B cell (primary cell): Measurements from ENCODE around the gene AEBP1. TPM values are rescaled to one million over a fixed set of nuclear protein-coding genes. Genes with fewer than 3 reads are reported as not detected.

Experiments used
- ATAC-seq: fragments of 200-7000 bp; cut with Tn5 transposase; one replicate; pipeline ENCODE4 v1.10.0; 2021; ENCODE audit warnings: low read depth, mild to moderate bottlenecking, moderate number of reproducible peaks, moderate library complexity
- CTCF ChIA-PET: fragments of 350-600 bp; sonication (Branson Sonifier 250); formaldehyde crosslinking; loops from one replicate; lab custom pipeline; 2021; ENCODE audit warnings: antibody characterized with exemption, inconsistent platforms; lab: Charles Lee
- POLR2A ChIA-PET: fragments of 350-600 bp; sonication (Branson Sonifier 250); formaldehyde crosslinking; loops from one replicate; lab custom pipeline; 2021; ENCODE audit warnings: antibody characterized with exemption; lab: Charles Lee
- DNase-seq: peaks from one replicate; pipeline ENCODE4 v3.0.0; 2013
- H2AFZ ChIP-seq: 2 replicates; pipeline ENCODE4 v1.6.1; 2012; ENCODE audit warnings: mild to moderate bottlenecking, low read depth, low read length; ENCODE audit not compliant: insufficient read depth, poor library complexity, severe bottlenecking
- H3K27ac ChIP-seq, 2 donors: 1 replicate in 1 of 2; 2 replicates in 1 of 2; pipeline ENCODE4 v1.5.1; 2012 to 2013; ENCODE audit warnings: low read length in 2 of 2, mild to moderate bottlenecking in 2 of 2, moderate library complexity in 1 of 2
- H3K27me3 ChIP-seq, 4 experiments: fragments of 200-600 bp in 1 of 4; sonication (generic) in 1 of 4; replicated peaks in 1 of 4; 1 replicate in 2 of 4; 2 replicates in 2 of 4; pipeline versions ENCODE4 v1.6.1 to v1.7.0; 2013 to 2016; ENCODE audit warnings: low read length in 3 of 4, mild to moderate bottlenecking in 2 of 4, mixed read lengths in 1 of 4, moderate library complexity in 1 of 4; ENCODE audit not compliant: insufficient read depth in 4 of 4, control insufficient read depth in 3 of 4; ENCODE audit errors: control extremely low read depth in 1 of 4
- H3K36me3 ChIP-seq, 2 experiments: replicated peaks in 1 of 2; 1 replicate in 1 of 2; 2 replicates in 1 of 2; pipeline versions ENCODE4 v1.6.1 to v1.7.1; 2013; ENCODE audit warnings: low read length in 1 of 2; ENCODE audit not compliant: insufficient read depth in 2 of 2, control insufficient read depth in 1 of 2; ENCODE audit errors: control extremely low read depth in 1 of 2, extremely low read depth in 1 of 2
- H3K4me1 ChIP-seq, 2 donors: fragments of 200-600 bp in 1 of 2; sonication (generic) in 1 of 2; 1 replicate in 1 of 2; 2 replicates in 1 of 2; pipeline versions ENCODE4 v1.5.1 to v1.6.1; 2013 to 2017; ENCODE audit warnings: low read length in 2 of 2; ENCODE audit not compliant: control insufficient read depth in 2 of 2, insufficient read depth in 2 of 2
- H3K4me2 ChIP-seq: replicated peaks from 2 replicates; pipeline ENCODE3; 2012; ENCODE audit warnings: mild to moderate bottlenecking, low read depth, low read length; ENCODE audit not compliant: poor library complexity, severe bottlenecking
- H3K4me3 ChIP-seq, 5 experiments: fragments of 200-600 bp in 1 of 5; sonication (generic) in 1 of 5; 1 replicate in 3 of 5; 2 replicates in 2 of 5; pipeline versions ENCODE4 v1.5.1 to v1.7.0; 2011 to 2016; ENCODE audit warnings: low read length in 4 of 5, mild to moderate bottlenecking in 4 of 5, low read depth in 2 of 5, control low read depth in 1 of 5, moderate library complexity in 1 of 5; ENCODE audit not compliant: insufficient read depth in 1 of 5; ENCODE audit errors: control extremely low read depth in 1 of 5, extremely low read depth in 1 of 5
- H3K79me2 ChIP-seq: fragments of 200-600 bp; sonication (generic); one replicate; pipeline ENCODE4 v1.6.0; 2016; ENCODE audit warnings: low read length; ENCODE audit not compliant: control insufficient read depth, insufficient read depth
- H3K9ac ChIP-seq: fragments of 200-600 bp; sonication (generic); 2 replicates; pipeline ENCODE4 v1.6.1; 2017; ENCODE audit warnings: mild to moderate bottlenecking, low read length, moderate library complexity
- H3K9me3 ChIP-seq, 3 donors: one replicate each; pipeline versions ENCODE4 v1.6.1 to v1.7.1; 2013; ENCODE audit warnings: low read length in 2 of 3; ENCODE audit not compliant: control insufficient read depth in 2 of 3, insufficient read depth in 1 of 3; ENCODE audit errors: control extremely low read depth in 1 of 3
- H4K20me1 ChIP-seq: 2 replicates; pipeline ENCODE4 v1.6.0; 2012; ENCODE audit warnings: mild to moderate bottlenecking, low read length; ENCODE audit not compliant: insufficient read depth, control insufficient read depth, poor library complexity, severe bottlenecking
- H3K27ac Mint-ChIP-seq: one replicate; pipeline ENCODE4 v1.8.0; 2021; ENCODE audit warnings: mixed read lengths
- H3K27me3 Mint-ChIP-seq: one replicate; pipeline ENCODE4 v1.8.0; 2021; ENCODE audit warnings: mixed read lengths
- H3K4me1 Mint-ChIP-seq: one replicate; pipeline ENCODE4 v1.8.0; 2021; ENCODE audit warnings: mixed read lengths
- H3K4me3 Mint-ChIP-seq: one replicate; pipeline ENCODE4 v1.8.0; 2021; ENCODE audit warnings: mixed read lengths
- H3K9me3 Mint-ChIP-seq: one replicate; pipeline ENCODE4 v1.8.0; 2022; ENCODE audit warnings: mixed read lengths; ENCODE audit not compliant: insufficient read depth
- EZH2 ChIP-seq: IDR thresholded peaks from 2 replicates; pipeline ENCODE4 v1.6.1; 2012; ENCODE audit warnings: borderline replicate concordance, low read depth, mild to moderate bottlenecking, moderate library complexity, low read length; ENCODE audit not compliant: insufficient read depth, poor library complexity, severe bottlenecking
- WGBS: methylation state at CpG from one replicate; pipeline ENCODE4 v1.1.5; 2013; ENCODE audit warnings: missing lambda C conversion rate; ENCODE audit not compliant: insufficient coverage; 5-methylcytosine and 5-hydroxymethylcytosine counted together
- intact Hi-C: fragments of 100-400 bp; cut with micrococcal nuclease; formaldehyde crosslinking; loops from one replicate; pipeline ENCODE4 v1.10.0; 2022
- polyA plus RNA-seq: library from polyadenylated mRNA; depleted of rRNA; stranded (reverse); fragments of >200 nt; gene quantifications from 2 replicates; pipeline ENCODE4 v1.2.3, GENCODE V29; 2012
- total RNA-seq, 2 donors: library from RNA; stranded (reverse); fragments of 120-200 nt in 1 of 2; gene quantifications; 1 replicate in 1 of 2; 2 replicates in 1 of 2; pipeline versions ENCODE4 v1.2.3 to v1.2.4, GENCODE V29; 2013 to 2022
- TF ChIP-seq, protein P1 (sequence below): fragments of 200-600 bp; IDR thresholded peaks from one replicate; pipeline ENCODE4 v1.8.0; 2022; ENCODE audit warnings: antibody characterized with exemption, mild to moderate bottlenecking

AEBP1 gene
- total and polyA plus RNA-seq, 2 donors (not counting 1 experiment from before 2014, with no cell fraction given): 20.2 to 36.7 TPM

DNA sequence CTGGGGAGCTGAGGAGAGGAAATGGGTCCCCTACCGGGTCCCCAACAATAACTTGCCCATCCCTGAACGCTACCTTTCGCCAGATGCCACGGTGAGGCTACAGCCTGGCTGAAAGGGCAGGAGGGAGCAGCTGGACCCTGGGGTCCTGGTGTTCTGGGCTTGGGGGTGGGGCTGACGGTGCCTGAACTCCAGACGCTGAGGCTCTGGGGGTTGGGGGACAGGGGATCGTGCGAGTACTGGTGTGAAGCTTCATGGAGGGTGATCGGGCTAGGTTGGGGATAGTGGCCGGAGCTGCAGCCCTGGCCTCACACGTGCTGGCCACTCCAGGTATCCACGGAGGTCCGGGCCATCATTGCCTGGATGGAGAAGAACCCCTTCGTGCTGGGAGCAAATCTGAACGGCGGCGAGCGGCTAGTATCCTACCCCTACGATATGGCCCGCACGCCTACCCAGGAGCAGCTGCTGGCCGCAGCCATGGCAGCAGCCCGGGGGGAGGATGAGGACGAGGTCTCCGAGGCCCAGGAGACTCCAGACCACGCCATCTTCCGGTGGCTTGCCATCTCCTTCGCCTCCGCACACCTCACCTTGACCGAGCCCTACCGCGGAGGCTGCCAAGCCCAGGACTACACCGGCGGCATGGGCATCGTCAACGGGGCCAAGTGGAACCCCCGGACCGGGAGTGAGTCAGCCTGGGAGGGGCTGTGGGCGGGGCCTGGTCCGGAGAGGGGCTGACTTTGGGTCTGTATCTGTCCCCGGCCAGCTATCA, 8.3 kb downstream of the AEBP1 start:
- Histone ChIP-seq H3K4me3 (no peak overlapping the region), H3K27ac (no peak overlapping the region), H4K20me1 (no peaks in the 10 kb centered on the region), H2AFZ (no peak overlapping the region), H3K4me1 (no peaks in the 10 kb centered on the region), H3K4me2 (no peak overlapping the region), H3K79me2 (no peaks in the 10 kb centered on the region), H3K27me3 (no peaks in the 10 kb centered on the region), H3K36me3 (peaks cover 0 to 43% of the 10 kb centered on the region in 2 experiments), H3K9me3 (no peaks in the 10 kb centered on the region), H3K9ac (no peak overlapping the region)
- Mint-ChIP-seq H3K27ac (no peak overlapping the region), H3K4me1 (no peaks in the 10 kb centered on the region), H3K4me3 (no peak overlapping the region), H3K9me3 (no peaks in the 10 kb centered on the region), H3K27me3 (no peaks in the 10 kb centered on the region)
- no peak for DNase-seq
- intact Hi-C loops: no loop called here
- TF ChIP-seq, protein P1, sequence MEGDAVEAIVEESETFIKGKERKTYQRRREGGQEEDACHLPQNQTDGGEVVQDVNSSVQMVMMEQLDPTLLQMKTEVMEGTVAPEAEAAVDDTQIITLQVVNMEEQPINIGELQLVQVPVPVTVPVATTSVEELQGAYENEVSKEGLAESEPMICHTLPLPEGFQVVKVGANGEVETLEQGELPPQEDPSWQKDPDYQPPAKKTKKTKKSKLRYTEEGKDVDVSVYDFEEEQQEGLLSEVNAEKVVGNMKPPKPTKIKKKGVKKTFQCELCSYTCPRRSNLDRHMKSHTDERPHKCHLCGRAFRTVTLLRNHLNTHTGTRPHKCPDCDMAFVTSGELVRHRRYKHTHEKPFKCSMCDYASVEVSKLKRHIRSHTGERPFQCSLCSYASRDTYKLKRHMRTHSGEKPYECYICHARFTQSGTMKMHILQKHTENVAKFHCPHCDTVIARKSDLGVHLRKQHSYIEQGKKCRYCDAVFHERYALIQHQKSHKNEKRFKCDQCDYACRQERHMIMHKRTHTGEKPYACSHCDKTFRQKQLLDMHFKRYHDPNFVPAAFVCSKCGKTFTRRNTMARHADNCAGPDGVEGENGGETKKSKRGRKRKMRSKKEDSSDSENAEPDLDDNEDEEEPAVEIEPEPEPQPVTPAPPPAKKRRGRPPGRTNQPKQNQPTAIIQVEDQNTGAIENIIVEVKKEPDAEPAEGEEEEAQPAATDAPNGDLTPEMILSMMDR: no peak
- POLR2A ChIA-PET: interaction anchor here (1.1 kb wide), 1 partner anchor 10 kb away, joined by 3 read pairs; no protein-coding TSS in a partner anchor
- 93% methylated on average over 38 of the region's 41 CpGs for WGBS
- CTCF ChIA-PET: no interaction called here
- no peak for ATAC-seq

DNA sequence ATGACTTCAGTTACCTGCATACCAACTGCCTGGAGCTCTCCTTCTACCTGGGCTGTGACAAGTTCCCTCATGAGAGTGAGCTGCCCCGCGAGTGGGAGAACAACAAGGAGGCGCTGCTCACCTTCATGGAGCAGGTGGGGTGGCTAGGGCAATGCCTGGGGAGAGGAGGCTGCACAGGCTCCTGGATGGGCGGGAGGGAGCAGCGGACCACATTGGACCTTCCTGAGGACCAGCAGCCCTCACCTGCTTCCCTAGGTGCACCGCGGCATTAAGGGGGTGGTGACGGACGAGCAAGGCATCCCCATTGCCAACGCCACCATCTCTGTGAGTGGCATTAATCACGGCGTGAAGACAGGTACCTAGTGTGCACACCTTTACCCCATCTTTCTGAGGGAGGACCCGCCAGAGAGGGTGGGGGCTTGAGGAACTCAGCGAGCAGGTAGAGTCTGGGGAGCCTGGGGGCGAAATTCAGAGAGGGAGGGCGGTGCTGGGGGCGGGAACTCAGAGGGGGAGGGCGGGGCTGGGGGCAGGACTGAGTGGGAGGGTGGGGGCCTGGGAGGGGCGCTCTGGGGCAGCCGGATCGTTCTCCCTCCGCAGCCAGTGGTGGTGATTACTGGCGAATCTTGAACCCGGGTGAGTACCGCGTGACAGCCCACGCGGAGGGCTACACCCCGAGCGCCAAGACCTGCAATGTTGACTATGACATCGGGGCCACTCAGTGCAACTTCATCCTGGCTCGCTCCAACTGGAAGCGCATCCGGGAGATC, 9.0 kb downstream of the AEBP1 start:
- WGBS: 98% methylated on average over 20 of the region's 34 CpGs
- H3K4me1 ChIP-seq: no peaks in the 10 kb centered on the region
- H3K9me3 Mint-ChIP-seq: no peaks in the 10 kb centered on the region
- TF ChIP-seq EZH2: no peak
- TF ChIP-seq, protein P1: no peak
- no peak overlapping the region for H3K4me3 Mint-ChIP-seq
- ChIA-PET POLR2A (no interaction called here), CTCF (no interaction called here)
- DNase-seq (no peak), ATAC-seq (no peak)
- H3K27ac Mint-ChIP-seq: no peak overlapping the region
- no peak overlapping the region for H3K4me3 ChIP-seq
- H4K20me1 ChIP-seq: no peaks in the 10 kb centered on the region
- H3K4me2 ChIP-seq: no peak overlapping the region
- no peaks in the 10 kb centered on the region for H3K27me3 Mint-ChIP-seq
- H3K4me1 Mint-ChIP-seq: no peaks in the 10 kb centered on the region
- H3K9ac ChIP-seq: no peak overlapping the region
- intact Hi-C loops: no loop called here
- peaks cover 0 to 46% of the 10 kb centered on the region in 2 experiments for H3K36me3 ChIP-seq
- H3K27ac ChIP-seq: no peak overlapping the region
- H3K27me3 ChIP-seq: no peaks in the 10 kb centered on the region
- no peak overlapping the region for H2AFZ ChIP-seq
- no peaks in the 10 kb centered on the region for H3K9me3 ChIP-seq
- H3K79me2 ChIP-seq: peaks cover 6% of the 10 kb centered on the region
